H7 (cell line): Measurements from ENCODE around the gene TOGARAM1. TPM values are rescaled to one million over a fixed set of nuclear protein-coding genes. Genes with fewer than 3 reads are reported as not detected.
"Not testable (repeated sequence)": the region's sequence is repeated elsewhere in the genome, so short reads cannot be mapped to it uniquely, and the experiment has no call there.

Experiments
- DNase-seq: peaks from one replicate; pipeline ENCODE4 v3.0.0; 2012
- H3K27me3 ChIP-seq: 2 replicates; pipeline ENCODE4 v1.6.0; 2011; ENCODE audit warnings: mild to moderate bottlenecking, low read length; ENCODE audit not compliant: control insufficient read depth, insufficient read depth
- H3K36me3 ChIP-seq: replicated peaks from 2 replicates; pipeline ENCODE4 v1.5.1; 2011; ENCODE audit warnings: low read length; ENCODE audit not compliant: control insufficient read depth, insufficient read depth
- H3K4me3 ChIP-seq: 2 replicates; pipeline ENCODE4 v1.5.1; 2011; ENCODE audit warnings: low read depth, mild to moderate bottlenecking, control low read depth, low read length, moderate library complexity; ENCODE audit not compliant: insufficient read depth
- total RNA-seq: library from RNA; depleted of rRNA; stranded (reverse); fragments of >200 nt; shearing (Covaris generic); gene quantifications from 2 replicates; pipeline ENCODE4 v1.2.3, GENCODE V29; 2014

The TOGARAM1 gene
- total RNA-seq, 1 experiment from 2014 or later, result 4.7 TPM

GRCh38 chr14:45080416-45080968 is 118.5 kb downstream of the TOGARAM1 start:
- not testable (repeated sequence) for H3K4me3 ChIP-seq, DNase-seq, H3K36me3 ChIP-seq, H3K27me3 ChIP-seq

- DNase-seq, H3K36me3 ChIP-seq, H3K27me3 ChIP-seq, H3K4me3 ChIP-seq: not testable (repeated sequence)
Measured at GRCh38 chr14:45081096-45081495, 119.1 kb downstream of the TOGARAM1 start.

GRCh38 chr14:45082420-45082819 is 120.4 kb downstream of the TOGARAM1 start:
- Histone ChIP-seq H3K27me3 (no peaks in the 10 kb centered on the region), H3K36me3 (no peaks in the 10 kb centered on the region), H3K4me3 (no peak overlapping the region)
- DNase-seq, result no peak

GRCh38 chr14:45083617-45083975 is 121.6 kb downstream of the TOGARAM1 start:
- no peaks in the 10 kb centered on the region for H3K27me3 ChIP-seq

GRCh38 chr14:45083976-45084722 is 122.2 kb downstream of the TOGARAM1 start, which contains the start of gene PRPF39:
TSS of gene PRPF39 (plus strand) at chr14:45084116. CDS start at chr14:45095240, 11,124 bp downstream.
- Histone ChIP-seq H3K36me3 (no peaks in the 10 kb centered on the region), H3K27me3 (no peaks in the 10 kb centered on the region), H3K4me3 (peak within 1 kb of the TSS; percentile 84)
- peak; percentile 97 for DNase-seq

More at GRCh38 chr14:45083617-45083975, 121.6 kb downstream of the TOGARAM1 start:
- Histone ChIP-seq H3K4me3 (peak overlapping the region; percentile 27), H3K36me3 (no peaks in the 10 kb centered on the region)
- no peak for DNase-seq

- no peak for DNase-seq
- Histone ChIP-seq H3K27me3 (no peaks in the 10 kb centered on the region), H3K4me3 (peak overlapping the region; percentile 84), H3K36me3 (no peaks in the 10 kb centered on the region)
Measured at GRCh38 chr14:45084946-45085346, 123.0 kb downstream of the TOGARAM1 start.

- Histone ChIP-seq H3K36me3 (no peaks in the 10 kb centered on the region), H3K4me3 (no peak overlapping the region), H3K27me3 (no peaks in the 10 kb centered on the region)
- no peak for DNase-seq
Measured at GRCh38 chr14:45089813-45090212, 127.8 kb downstream of the TOGARAM1 start.

- Histone ChIP-seq H3K36me3 (peaks cover 7% of the 10 kb centered on the region), H3K4me3 (no peak overlapping the region), H3K27me3 (no peaks in the 10 kb centered on the region)
- no peak for DNase-seq
Measured at GRCh38 chr14:45091710-45092109, 129.7 kb downstream of the TOGARAM1 start.

- no peak overlapping the region for H3K4me3 ChIP-seq
- H3K36me3 ChIP-seq, result peaks cover 11% of the 10 kb centered on the region
- H3K27me3 ChIP-seq, result no peaks in the 10 kb centered on the region
- no peak for DNase-seq
Measured at GRCh38 chr14:45094275-45094674, 132.3 kb downstream of the TOGARAM1 start.

GRCh38 chr14:45095143-45095542 is 133.2 kb downstream of the TOGARAM1 start:
- Histone ChIP-seq H3K27me3 (no peaks in the 10 kb centered on the region), H3K4me3 (no peak overlapping the region), H3K36me3 (peaks cover 14% of the 10 kb centered on the region)
- no peak for DNase-seq

- Histone ChIP-seq H3K36me3 (peaks cover 14% of the 10 kb centered on the region), H3K27me3 (no peaks in the 10 kb centered on the region), H3K4me3 (no peak overlapping the region)
- no peak for DNase-seq
Measured at GRCh38 chr14:45096218-45096617, 134.2 kb downstream of the TOGARAM1 start.

GRCh38 chr14:45103806-45104205 is 141.8 kb downstream of the TOGARAM1 start:
- Histone ChIP-seq H3K4me3 (no peak overlapping the region), H3K36me3 (peaks cover 7% of the 10 kb centered on the region), H3K27me3 (no peaks in the 10 kb centered on the region)
- no peak for DNase-seq

- Histone ChIP-seq H3K36me3 (peaks cover 9% of the 10 kb centered on the region), H3K27me3 (no peaks in the 10 kb centered on the region), H3K4me3 (no peak overlapping the region)
- no peak for DNase-seq
Measured at GRCh38 chr14:45104561-45104960, 142.6 kb downstream of the TOGARAM1 start.

GRCh38 chr14:45112896-45113781 is 151.1 kb downstream of the TOGARAM1 start:
- H3K27me3 ChIP-seq, result no peaks in the 10 kb centered on the region
- H3K4me3 ChIP-seq, result no peak overlapping the region
- no peak for DNase-seq
- H3K36me3 ChIP-seq, result peaks cover 17% of the 10 kb centered on the region
